Jurkat, Clone E6-1 (cell line): Measurements from ENCODE around the gene EPHA1.

ENCODE experiments used
- DNase-seq: peaks from one replicate; pipeline ENCODE4 v3.0.0-alpha.2; 2011; ENCODE audit warnings: low read depth, low spot score
- H3K4me3 ChIP-seq: 2 replicates; pipeline ENCODE4 v1.5.1; 2011; ENCODE audit warnings: mild to moderate bottlenecking, low read length, control low read depth, moderate library complexity

Gene EPHA1

GRCh38 chr7:143360788-143361551 lies 47.7 kb downstream of the EPHA1 start:
- no peak for DNase-seq
- H3K4me3 ChIP-seq = no peak overlapping the region

GRCh38 chr7:143359771-143360353 lies 48.8 kb downstream of the EPHA1 start:
- no peak for DNase-seq
- no peak overlapping the region for H3K4me3 ChIP-seq

- DNase-seq = no peak
These were observed 50.0 kb downstream of the EPHA1 start for GRCh38 chr7:143358626-143359025.

GRCh38 chr7:143356414-143357050 lies 52.1 kb downstream of the EPHA1 start:
- no peak overlapping the region for H3K4me3 ChIP-seq

More at GRCh38 chr7:143358626-143359025, 50.0 kb downstream of the EPHA1 start:
- no peak overlapping the region for H3K4me3 ChIP-seq

GRCh38 chr7:143355450-143356385 lies 52.9 kb downstream of the EPHA1 start:
- DNase-seq = peak; percentile 39
- no peak overlapping the region for H3K4me3 ChIP-seq

More at GRCh38 chr7:143356414-143357050, 52.1 kb downstream of the EPHA1 start:
- no peak for DNase-seq

- H3K4me3 ChIP-seq = no peak overlapping the region
- DNase-seq = no peak
These were observed 53.7 kb downstream of the EPHA1 start for GRCh38 chr7:143354965-143355364.

DNA sequence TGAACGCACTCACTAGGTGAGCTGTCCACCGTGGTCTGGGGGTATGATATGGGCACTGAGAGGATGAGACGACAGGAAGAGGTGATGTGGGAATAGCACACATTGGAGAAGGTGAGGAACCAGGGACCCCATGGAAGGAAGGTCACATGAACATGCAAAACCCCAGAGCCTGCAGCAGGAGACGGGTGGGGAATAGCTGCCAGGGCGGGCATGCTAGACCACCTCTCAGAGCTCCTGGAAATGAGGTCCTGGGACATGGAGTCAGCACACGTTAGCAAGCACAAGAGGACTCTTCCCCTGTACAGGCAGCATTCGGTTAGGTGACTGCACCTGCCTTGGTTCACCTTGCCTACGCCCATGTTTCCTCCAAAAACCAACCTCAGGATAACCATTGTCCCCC lies 54.3 kb downstream of the EPHA1 start:
- H3K4me3 ChIP-seq = no peak overlapping the region
- no peak for DNase-seq

GRCh38 chr7:143352531-143353002 lies 56.1 kb downstream of the EPHA1 start:
- DNase-seq = no peak
- H3K4me3 ChIP-seq = no peak overlapping the region

DNA sequence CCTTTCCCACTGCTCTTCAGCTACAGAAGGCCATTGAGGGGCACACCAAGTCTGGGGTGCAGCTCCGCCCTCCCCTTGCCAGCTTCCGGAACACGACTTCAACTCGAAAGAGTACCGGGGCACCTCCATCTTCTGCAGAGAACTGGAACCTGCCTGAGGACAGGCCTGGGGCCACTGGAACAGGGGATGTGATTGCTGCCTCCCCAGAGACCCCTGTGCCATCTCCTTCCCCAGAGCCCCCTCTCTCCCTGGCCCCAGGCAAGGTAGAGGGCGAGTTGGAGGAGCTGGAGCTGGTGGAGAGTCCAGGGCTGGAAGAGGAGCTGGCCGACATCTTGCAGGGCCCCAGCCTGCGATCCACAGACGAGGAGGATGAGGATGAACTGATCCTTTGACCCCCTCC lies 57.1 kb downstream of the EPHA1 start:
- H3K4me3 ChIP-seq = no peak overlapping the region
- no peak for DNase-seq

DNA sequence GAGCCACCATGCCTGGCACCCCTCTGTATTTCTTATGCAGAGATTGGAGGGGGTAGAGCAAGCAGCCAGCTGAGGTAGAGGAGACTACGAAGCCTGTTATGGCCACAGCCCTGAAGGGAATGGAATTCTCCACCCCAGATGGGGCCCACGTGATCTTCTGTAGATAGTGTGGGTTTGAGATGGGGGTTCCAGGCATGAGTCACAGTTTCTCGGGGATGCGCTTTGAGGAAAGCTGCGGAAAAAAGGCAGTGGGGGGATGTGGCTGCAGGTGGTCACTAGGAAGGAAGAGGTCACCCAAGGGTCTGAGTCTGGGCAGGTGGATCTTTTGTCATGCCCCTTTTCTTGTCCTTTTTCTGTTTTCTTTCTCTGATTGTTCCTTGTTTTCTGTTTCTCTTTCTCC lies 57.6 kb downstream of the EPHA1 start:
- H3K4me3 ChIP-seq = no peak overlapping the region
- no peak for DNase-seq

GRCh38 chr7:143347950-143348349 lies 60.7 kb downstream of the EPHA1 start:
- H3K4me3 ChIP-seq = no peak overlapping the region
- DNase-seq = no peak

DNA sequence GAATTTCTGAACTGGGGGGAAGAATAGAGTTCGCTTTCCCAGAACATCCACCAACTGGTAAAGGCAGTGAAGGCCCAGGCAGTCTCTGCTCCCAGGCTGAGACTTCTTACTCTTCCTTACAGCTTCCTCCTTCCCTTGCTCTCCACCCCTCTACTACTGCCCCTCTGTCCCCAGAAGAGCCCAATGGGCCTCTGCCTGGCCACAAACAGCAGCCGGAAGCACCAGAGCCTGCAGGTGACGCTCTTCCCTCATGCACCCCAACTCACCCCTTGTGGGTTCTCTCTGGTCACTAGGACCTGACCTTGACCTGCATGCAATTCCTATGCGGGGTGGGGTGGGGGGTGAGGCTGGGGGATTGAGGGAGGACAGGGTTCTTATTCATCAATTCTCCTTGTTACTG lies 62.6 kb downstream of the EPHA1 start:
- no peak for DNase-seq
- no peak overlapping the region for H3K4me3 ChIP-seq

DNA sequence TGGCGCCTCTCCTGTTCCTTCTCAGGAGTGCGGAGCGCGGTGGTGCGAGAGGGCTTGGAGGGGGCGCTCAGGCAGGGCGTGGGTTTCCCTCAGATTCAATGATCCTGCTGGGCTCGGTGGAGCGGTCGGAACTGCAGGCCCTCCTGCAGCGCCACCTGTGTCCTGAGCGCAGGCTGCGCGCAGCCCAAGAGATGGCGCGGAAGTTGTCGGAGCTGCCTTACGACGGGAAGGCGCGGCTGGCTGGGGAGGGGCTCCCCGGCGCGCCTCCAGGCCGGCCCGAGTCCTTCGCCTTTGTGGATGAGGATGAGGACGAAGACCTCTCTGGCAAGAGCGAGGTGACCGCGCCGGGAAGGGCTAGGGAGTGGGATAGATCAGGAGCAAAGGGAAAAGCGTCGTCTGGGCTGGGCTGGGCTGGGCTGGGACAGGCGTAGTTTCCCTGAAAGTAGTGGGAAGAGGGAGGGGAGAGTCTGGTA lies 63.2 kb downstream of the EPHA1 start:
- DNase-seq = no peak
- H3K4me3 ChIP-seq = no peak overlapping the region

GRCh38 chr7:143343596-143343995 lies 65.1 kb downstream of the EPHA1 start:
- DNase-seq = no peak
- H3K4me3 ChIP-seq = no peak overlapping the region

DNA sequence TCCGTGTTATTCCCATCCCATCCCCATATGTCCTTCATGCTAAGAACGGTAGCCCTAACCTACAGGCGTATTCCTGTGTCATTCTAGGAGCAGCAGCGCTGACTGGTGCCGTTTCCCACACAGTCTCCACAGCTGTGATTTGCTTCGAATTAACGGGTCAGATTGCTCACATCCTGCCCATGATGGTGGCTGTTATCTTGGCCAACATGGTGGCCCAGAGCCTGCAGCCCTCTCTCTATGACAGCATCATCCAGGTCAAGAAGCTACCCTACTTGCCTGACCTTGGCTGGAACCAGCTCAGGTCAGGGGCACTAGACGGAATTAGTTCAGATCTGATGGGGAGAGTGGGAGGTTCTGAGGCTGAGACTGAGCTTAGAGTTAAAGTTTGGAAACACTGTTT lies 66.8 kb downstream of the EPHA1 start:
- no peak for DNase-seq
- H3K4me3 ChIP-seq = no peak overlapping the region
